HG03060 (cell line): ENCODE data around the gene ASB11.
"Not testable (repeated sequence)": the region's sequence is repeated elsewhere in the genome, so short reads cannot be mapped to it uniquely, and the experiment has no call there.

ENCODE experiments used
- ATAC-seq: cut with Tn5 transposase; IDR thresholded peaks from one replicate; pipeline ENCODE4 v1.9.1; 2021; ENCODE audit warnings: low read depth, moderate number of reproducible peaks; ENCODE audit not compliant: unreplicated experiment

The ASB11 gene

GRCh38 chrX:15310117-15310516 is 5.3 kb downstream of the ASB11 start:
- no peak for ATAC-seq

DNA sequence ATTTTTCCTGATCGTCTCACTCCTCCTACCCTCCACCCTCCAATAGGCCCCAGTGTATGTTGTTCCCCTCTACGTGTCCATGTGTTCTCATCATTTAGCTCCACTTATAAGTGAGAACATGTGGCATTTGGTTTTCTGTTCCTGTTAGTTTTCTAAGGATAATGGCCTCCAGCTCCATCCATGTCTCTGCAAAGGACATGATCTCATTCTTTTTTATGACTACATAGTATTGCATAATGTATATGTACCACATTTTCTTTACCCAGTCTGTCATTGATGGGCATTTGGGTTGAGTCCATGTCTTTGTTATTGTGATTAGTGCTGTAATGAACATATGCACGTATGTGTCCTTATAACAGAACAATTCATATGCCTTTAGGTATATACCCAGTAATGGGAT is 9.5 kb downstream of the ASB11 start:
- ATAC-seq, result not testable (repeated sequence)

- ATAC-seq, result no peak
Measured at GRCh38 chrX:15301924-15302323, 13.5 kb downstream of the ASB11 start.

DNA sequence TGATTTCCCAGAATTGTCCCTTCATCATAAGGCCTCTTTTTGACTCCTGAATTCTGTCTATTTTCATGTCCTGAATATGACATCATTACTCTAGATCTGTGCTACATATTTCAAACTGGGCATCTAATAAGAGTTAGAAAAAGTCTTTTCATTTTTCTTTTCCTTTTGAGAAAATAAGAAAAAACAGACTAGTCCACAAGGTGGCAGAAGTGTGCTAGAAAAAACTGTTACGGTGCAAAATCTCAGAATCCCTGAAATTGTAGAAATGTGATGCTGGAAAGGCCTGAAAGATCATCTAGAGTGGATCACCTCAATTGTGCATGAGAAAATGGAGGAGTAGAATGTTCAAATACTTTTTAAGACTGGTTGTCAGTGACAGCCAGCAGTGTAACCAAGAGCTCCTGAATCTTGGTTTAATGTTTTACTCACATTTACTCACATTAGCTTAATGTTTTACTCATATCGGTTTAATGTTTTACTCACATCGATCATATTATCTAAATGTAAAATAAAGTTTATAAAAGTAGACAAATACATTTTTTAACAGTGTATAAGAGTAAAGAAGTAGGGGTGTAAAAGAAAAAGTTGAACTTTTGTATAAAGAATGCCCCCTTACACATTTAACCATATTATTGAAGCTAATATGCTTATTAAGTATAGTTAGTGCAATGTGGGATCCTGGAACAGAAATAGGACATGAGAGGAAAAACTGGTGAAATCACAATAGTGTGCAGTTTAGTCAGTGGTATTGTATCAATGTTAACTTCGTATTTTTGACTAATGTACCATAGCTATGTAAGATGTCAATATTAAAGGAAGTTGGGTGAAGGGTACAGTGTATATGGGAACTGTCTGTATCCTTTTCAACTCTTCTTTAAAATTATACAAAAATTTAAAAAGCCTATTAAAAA is 15.2 kb downstream of the ASB11 start:
- no peak for ATAC-seq

GRCh38 chrX:15298780-15299179 is 16.7 kb downstream of the ASB11 start:
- ATAC-seq, result no peak

GRCh38 chrX:15298201-15298600 is 17.2 kb downstream of the ASB11 start:
- ATAC-seq, result no peak

- no peak for ATAC-seq
Measured at GRCh38 chrX:15293451-15293850, 22.0 kb downstream of the ASB11 start.

DNA sequence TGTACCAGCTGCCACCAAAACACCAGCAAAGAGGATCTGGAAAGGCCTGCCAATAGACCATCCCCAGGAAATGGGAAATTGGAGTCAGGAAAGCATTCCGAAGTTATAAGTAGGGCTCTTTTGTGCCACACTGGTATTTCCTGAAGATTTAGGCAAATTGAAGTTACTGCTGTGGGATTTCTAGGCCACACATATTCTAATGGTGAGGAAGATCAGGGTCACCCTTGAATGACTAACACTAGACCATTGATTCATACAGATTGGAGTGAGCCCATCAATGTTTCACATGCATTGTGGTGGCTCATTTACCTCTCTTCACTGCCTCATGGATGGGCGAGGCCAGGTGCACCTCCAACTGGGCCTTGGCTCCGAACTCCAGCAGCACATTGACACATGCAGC is 22.6 kb downstream of the ASB11 start:
- ATAC-seq, result no peak

- ATAC-seq, result no peak
Measured at GRCh38 chrX:15277604-15278003, 37.8 kb downstream of the ASB11 start.

GRCh38 chrX:15274946-15275345 is 40.5 kb downstream of the ASB11 start:
- no peak for ATAC-seq

- ATAC-seq, result not testable (repeated sequence)
Measured at GRCh38 chrX:15273275-15273674, 42.2 kb downstream of the ASB11 start.

GRCh38 chrX:15271757-15272156 is 43.7 kb downstream of the ASB11 start:
- ATAC-seq, result no peak

DNA sequence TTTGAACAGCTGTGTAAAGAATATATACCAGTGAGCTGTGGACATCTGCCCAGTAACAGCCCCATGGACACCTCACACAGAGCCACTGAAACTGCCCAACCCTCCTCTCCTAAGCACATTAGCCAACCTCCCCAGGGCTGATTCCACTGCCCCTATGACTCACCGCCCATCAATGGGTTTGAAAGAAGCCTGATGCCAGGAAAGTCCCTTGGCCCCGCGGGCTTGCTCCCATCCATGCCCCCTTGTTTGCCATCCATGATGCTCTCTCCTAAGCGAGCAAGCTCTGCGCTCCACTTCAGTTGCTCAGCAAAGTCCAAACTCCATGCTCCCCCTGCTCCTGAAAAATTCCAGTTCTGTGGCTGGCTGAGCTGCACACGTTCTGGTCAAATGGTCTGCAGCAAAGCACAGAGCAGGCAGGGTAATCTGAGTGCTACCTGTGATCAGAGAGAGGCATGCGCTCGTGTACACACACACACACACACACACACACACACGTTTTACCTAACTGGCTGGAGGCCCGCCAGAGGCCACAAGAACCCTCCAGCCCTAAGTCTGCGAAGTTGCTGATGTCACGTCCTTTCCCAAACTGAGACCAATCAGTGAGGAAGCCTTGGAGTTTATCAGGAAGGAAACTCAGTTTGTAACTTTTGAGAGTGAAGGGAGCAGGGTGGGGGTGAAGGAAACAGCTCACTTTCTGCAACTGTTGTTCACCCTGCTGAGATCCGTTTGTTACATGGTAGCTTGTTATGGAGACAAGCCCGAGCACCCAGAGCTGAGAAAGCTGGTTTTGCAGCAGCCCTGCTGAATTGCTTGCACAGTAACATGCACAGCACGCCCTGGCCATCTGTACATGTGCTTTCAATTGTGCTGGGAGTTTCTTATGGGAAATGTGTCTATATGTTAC is 45.6 kb downstream of the ASB11 start, which contains the start of gene ASB9:
ASB9 (minus strand) TSS at position 466 of the 904 bp plus-strand sequence; CDS start at position 257, 209 bp downstream.
- no peak for ATAC-seq

- ATAC-seq, result no peak
Measured at GRCh38 chrX:15269120-15269519, 46.3 kb downstream of the ASB11 start.

DNA sequence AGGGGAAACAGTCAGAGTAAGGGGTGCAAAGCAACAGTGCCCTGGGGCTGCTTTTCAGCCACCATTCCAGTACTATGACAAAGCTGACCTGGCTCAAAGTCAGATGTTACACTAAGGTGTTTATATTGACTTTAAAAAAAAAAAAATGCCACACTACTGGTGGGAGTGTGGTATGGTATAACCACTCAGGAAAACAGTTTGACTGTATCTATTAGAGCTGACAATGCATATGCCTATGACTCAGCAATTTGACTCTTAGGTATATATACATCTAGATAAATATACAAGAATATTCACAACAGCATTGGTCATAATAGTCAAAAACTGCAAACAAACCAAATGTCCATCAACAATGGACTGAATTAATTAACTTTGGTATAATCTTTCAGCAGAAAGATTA is 60.6 kb downstream of the ASB11 start:
- no peak for ATAC-seq

DNA sequence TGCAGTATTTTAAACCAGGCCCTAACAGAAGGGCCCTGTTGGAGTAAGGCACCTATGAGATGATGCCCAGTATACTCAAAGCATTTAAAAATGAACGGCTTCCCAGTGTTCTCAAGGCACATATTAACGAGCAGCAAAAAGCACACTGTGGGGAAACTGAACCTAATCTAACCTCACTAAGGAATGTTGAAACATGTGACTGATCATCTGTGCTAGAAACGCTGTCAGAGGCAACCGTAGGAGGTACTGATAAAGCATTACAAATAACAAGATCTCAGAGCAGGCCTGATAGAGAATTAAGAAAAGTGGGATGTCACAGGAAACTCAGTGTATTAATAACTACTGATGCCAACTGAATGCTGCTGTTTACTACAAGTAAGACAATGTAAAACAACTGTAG is 69.5 kb downstream of the ASB11 start:
- no peak for ATAC-seq

- ATAC-seq, result no peak
Measured at GRCh38 chrX:15244421-15244820, 71.0 kb downstream of the ASB11 start.

GRCh38 chrX:15242899-15243555 is 72.4 kb downstream of the ASB11 start:
- no peak for ATAC-seq

- ATAC-seq, result no peak
Measured at GRCh38 chrX:15241301-15241700, 74.1 kb downstream of the ASB11 start.

GRCh38 chrX:15240414-15240813 is 75.0 kb downstream of the ASB11 start:
- ATAC-seq, result no peak

DNA sequence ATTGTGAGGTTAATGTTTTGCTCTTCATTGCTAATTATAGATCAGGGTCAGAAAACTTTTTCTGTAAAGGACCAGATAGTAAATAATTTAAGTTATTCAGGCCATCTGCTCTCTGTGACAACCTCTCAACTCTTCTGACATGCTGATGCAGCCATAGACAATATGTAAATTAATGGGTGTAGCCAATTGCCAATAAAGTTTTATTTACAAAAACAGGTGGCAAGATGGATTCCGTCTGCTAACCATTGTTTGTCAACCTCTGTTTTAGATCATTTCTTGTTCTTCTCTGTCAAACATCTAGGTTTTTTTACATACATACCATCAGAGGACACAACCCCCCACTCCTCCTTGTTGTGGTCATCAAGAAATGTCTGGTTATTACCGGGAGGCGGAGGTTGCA is 79.3 kb downstream of the ASB11 start:
- ATAC-seq, result no peak
